Duodenal mucosa (tissue), 2 donors: ENCODE data around the gene SLC4A7.
"Not testable (repeated sequence)": the region's sequence is repeated elsewhere in the genome, so short reads cannot be mapped to it uniquely, and the experiment has no call there.

ENCODE experiments used
- H3K27ac ChIP-seq: one replicate; pipeline ENCODE4 v1.7.0; 2013; ENCODE audit warnings: low read depth, low read length
- H3K27me3 ChIP-seq, 2 donors: one replicate each; pipeline ENCODE4 v1.7.0; 2013; ENCODE audit warnings: low read length in 2 of 2, control low read depth in 1 of 2; ENCODE audit not compliant: insufficient read depth in 2 of 2, control insufficient read depth in 1 of 2
- H3K36me3 ChIP-seq, 2 donors: one replicate each; pipeline ENCODE4 v1.7.0; 2013; ENCODE audit warnings: low read length in 2 of 2, control low read depth in 1 of 2; ENCODE audit not compliant: insufficient read depth in 2 of 2, control insufficient read depth in 1 of 2
- H3K4me1 ChIP-seq, 2 donors: one replicate each; pipeline ENCODE4 v1.7.0; 2013; ENCODE audit warnings: low read length in 2 of 2, control low read depth in 1 of 2; ENCODE audit not compliant: insufficient read depth in 2 of 2, control insufficient read depth in 1 of 2
- H3K4me3 ChIP-seq, 2 donors: one replicate each; pipeline ENCODE4 v1.7.0; 2013; ENCODE audit warnings: low read length in 2 of 2, low read depth in 1 of 2
- H3K9ac ChIP-seq, 2 donors: one replicate each; pipeline ENCODE4 v1.7.0; 2013; ENCODE audit warnings: low read length in 2 of 2, low read depth in 1 of 2
- H3K9me3 ChIP-seq, 2 donors: one replicate each; pipeline ENCODE4 v1.7.0; 2013; ENCODE audit warnings: low read length in 2 of 2, control low read depth in 1 of 2; ENCODE audit not compliant: control insufficient read depth in 1 of 2

SLC4A7 gene

DNA sequence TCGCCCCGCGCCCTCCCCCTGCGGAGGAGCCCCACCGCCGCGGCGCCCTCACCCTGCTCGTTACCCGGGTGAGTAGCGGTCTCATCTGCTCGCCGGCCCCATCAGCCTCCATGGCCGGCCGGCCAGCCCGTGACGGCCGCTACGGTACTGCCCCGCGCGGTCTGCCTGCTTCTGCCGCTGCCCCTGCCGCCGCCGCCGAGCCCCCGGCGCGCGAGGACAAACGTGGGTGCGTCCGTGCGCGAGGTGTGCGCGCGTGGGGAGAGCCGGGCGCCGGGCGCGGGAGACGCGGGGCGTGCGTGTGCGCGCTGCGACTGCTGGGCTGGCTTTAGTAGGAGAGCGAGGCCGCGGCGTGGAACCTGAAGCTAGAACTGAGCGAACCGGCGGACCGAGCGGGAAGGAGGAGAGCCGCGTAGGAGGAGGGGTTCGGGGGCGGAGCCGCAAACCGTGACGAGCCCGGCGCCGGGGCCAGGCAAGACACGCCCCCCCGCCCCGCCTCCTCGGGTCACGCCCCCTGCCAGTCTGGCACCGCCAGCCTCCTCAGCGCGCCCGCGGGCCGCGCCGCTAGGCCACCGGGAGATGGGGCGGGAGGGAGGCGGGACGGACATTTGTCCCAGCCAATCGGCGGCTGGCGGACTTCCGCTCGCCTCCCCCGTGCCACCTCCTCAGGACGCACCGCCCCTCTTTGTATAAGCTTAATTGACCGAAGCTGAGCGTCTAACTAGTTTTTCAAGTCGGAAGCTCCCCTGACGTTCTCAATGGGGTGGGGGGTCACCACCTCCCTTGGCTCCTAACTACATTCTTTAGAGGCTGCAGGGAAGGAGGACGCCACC is at the start of gene SLC4A7:
Gene SLC4A7 (minus strand): TSS at position 370 of the 830 bp plus-strand sequence. CDS start 258 bp downstream, at position 112.
- H3K36me3 ChIP-seq = no peaks in the 10 kb centered on the region
- H3K4me1 ChIP-seq = peaks cover 10 to 25% of the 10 kb centered on the region in 2 donors
- peak within 1 kb of the TSS; percentile 88 to 92 for H3K4me3 ChIP-seq
- no peaks in the 10 kb centered on the region for H3K9me3 ChIP-seq
- no peaks in the 10 kb centered on the region for H3K27me3 ChIP-seq
- peak within 1 kb of the TSS; percentile 91 for H3K27ac ChIP-seq
- peak within 1 kb of the TSS; percentile 81 to 97 for H3K9ac ChIP-seq

- H3K9me3 ChIP-seq = no peaks in the 10 kb centered on the region
- no peak overlapping the region for H3K9ac ChIP-seq
- H3K4me1 ChIP-seq = peaks cover 6 to 8% of the 10 kb centered on the region in 2 donors
- no peak overlapping the region for H3K27ac ChIP-seq
- no peaks in the 10 kb centered on the region for H3K36me3 ChIP-seq
- H3K4me3 ChIP-seq = no peak overlapping the region
- no peaks in the 10 kb centered on the region for H3K27me3 ChIP-seq
Measured at GRCh38 chr3:27533261-27533607, 49.0 kb upstream of the SLC4A7 start.

GRCh38 chr3:27532426-27533260 is 48.5 kb upstream of the SLC4A7 start:
- Histone ChIP-seq H3K9ac (no peak overlapping the region), H3K27ac (no peak overlapping the region), H3K36me3 (no peaks in the 10 kb centered on the region), H3K27me3 (no peaks in the 10 kb centered on the region), H3K9me3 (no peaks in the 10 kb centered on the region), H3K4me3 (no peak overlapping the region), H3K4me1 (peaks cover 6 to 8% of the 10 kb centered on the region in 2 donors)

- H3K27ac ChIP-seq = not testable (repeated sequence)
Measured at GRCh38 chr3:27531193-27531751, 47.1 kb upstream of the SLC4A7 start.

DNA sequence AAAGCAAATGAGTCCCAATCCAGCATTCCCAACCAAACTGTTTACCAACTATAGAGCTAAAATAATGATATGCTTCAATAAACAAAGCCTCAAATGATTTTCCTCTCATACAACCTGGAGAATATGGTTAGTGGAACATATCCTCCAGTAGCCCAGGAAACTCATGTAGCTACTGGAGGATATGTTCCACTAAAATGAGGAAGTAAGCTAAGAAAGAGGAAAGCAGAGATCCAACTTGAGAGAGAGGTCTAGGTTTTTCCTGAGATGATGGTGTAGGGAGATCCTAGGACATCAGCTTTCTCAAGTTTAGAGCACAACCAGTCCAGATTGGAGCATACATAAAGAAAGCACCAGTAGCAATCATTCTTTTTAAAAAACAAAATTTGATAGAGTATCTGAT is 44.6 kb upstream of the SLC4A7 start:
- H3K9me3 ChIP-seq = no peaks in the 10 kb centered on the region

More at GRCh38 chr3:27531193-27531751, 47.1 kb upstream of the SLC4A7 start:
- not testable (repeated sequence) for H3K36me3 ChIP-seq, H3K4me3 ChIP-seq, H3K9me3 ChIP-seq, H3K27me3 ChIP-seq, H3K4me1 ChIP-seq, H3K9ac ChIP-seq

GRCh38 chr3:27526614-27527315 is 42.6 kb upstream of the SLC4A7 start:
- Histone ChIP-seq H3K27me3 (no peaks in the 10 kb centered on the region), H3K4me3 (no peak overlapping the region), H3K4me1 (peaks cover 0 to 2% of the 10 kb centered on the region in 2 donors), H3K36me3 (no peaks in the 10 kb centered on the region), H3K9me3 (no peaks in the 10 kb centered on the region), H3K9ac (no peak overlapping the region), H3K27ac (no peak overlapping the region)

More for the DNA sequence above, 44.6 kb upstream of the SLC4A7 start:
- Histone ChIP-seq H3K36me3 (no peaks in the 10 kb centered on the region), H3K27ac (no peak overlapping the region), H3K27me3 (no peaks in the 10 kb centered on the region), H3K4me3 (no peak overlapping the region), H3K9ac (no peak overlapping the region), H3K4me1 (peaks cover 4% of the 10 kb centered on the region in 2 donors)

DNA sequence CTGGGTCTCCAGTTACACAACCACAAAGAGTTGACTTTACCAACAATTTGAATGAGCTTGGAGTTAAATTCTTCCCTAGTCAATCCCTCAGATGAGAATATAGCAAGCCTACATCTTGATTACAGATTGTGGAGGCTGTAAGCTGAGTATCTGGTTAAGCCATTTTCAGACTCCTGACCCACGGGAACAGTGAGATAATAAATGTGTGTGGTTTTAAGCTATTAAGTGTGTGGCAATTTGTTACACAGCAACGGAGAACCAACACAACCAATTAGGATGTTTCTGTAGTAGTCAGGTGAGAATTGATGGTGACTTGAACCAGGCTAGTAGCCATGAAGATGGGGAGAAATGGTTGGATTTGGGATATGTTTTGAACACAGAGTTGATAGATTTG is 37.7 kb upstream of the SLC4A7 start:
- Histone ChIP-seq H3K4me3 (no peak overlapping the region), H3K27me3 (no peaks in the 10 kb centered on the region), H3K27ac (no peak overlapping the region), H3K9ac (no peak overlapping the region), H3K36me3 (no peaks in the 10 kb centered on the region), H3K4me1 (peaks cover 0 to 5% of the 10 kb centered on the region in 2 donors), H3K9me3 (no peaks in the 10 kb centered on the region)

DNA sequence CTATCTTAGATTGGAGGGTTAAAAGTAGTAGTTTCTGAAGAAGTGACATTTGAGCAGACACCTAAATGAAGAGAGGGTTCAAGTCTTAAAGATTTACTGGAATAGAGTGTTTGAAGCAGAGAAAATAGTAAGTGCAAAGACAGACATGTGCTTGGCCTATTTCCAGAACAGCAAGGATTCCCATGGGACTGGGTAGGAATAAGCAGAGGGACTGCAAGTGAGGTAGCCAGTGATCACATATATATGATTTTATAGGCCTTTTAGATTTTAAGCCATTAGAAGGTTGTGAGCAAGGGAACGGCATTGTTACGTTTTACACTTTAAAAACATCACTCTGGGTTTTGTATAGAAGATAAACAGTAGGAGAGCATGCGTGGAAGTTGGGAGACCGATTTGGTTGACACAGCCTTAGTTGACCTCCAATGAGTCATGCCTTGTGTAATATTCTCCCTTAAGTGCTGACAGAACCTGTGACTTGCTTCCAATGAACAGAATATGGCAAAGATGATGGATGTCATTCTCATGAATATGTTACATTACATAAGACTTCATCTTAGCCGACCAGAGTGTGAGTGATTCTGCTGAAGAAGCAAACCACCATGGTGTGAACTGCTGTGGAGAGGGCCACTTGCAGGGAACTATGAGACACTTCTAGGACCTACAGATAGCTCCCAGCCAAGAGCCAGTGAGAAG is 37.1 kb upstream of the SLC4A7 start:
- no peak overlapping the region for H3K4me3 ChIP-seq
- H3K4me1 ChIP-seq = peaks cover 0 to 5% of the 10 kb centered on the region in 2 donors
- H3K36me3 ChIP-seq = no peaks in the 10 kb centered on the region
- no peak overlapping the region for H3K9ac ChIP-seq
- H3K27ac ChIP-seq = no peak overlapping the region
- no peaks in the 10 kb centered on the region for H3K9me3 ChIP-seq
- no peaks in the 10 kb centered on the region for H3K27me3 ChIP-seq

- H3K27ac ChIP-seq = no peak overlapping the region
- H3K36me3 ChIP-seq = no peaks in the 10 kb centered on the region
- no peak overlapping the region for H3K4me3 ChIP-seq
- H3K9me3 ChIP-seq = no peaks in the 10 kb centered on the region
- no peaks in the 10 kb centered on the region for H3K4me1 ChIP-seq
- H3K27me3 ChIP-seq = no peaks in the 10 kb centered on the region
- no peak overlapping the region for H3K9ac ChIP-seq
Measured at GRCh38 chr3:27511724-27512422, 27.7 kb upstream of the SLC4A7 start.
